Smooth muscle cell of the pulmonary artery (primary cell): ENCODE results near the gene DUOXA1. TPM values are rescaled to one million over a fixed set of nuclear protein-coding genes. Genes with fewer than 3 reads are reported as not detected.

Experiments
- total RNA-seq: library from RNA; depleted of rRNA; stranded (reverse); fragments of >200 nt; gene quantifications from 2 replicates; pipeline ENCODE4 v1.2.3, GENCODE V29; 2014

The DUOXA1 gene, protein sequence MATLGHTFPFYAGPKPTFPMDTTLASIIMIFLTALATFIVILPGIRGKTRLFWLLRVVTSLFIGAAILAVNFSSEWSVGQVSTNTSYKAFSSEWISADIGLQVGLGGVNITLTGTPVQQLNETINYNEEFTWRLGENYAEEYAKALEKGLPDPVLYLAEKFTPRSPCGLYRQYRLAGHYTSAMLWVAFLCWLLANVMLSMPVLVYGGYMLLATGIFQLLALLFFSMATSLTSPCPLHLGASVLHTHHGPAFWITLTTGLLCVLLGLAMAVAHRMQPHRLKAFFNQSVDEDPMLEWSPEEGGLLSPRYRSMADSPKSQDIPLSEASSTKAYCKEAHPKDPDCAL
- total RNA-seq = 0.07 TPM in 1 of 2 replicates, not detected in the other

DNA sequence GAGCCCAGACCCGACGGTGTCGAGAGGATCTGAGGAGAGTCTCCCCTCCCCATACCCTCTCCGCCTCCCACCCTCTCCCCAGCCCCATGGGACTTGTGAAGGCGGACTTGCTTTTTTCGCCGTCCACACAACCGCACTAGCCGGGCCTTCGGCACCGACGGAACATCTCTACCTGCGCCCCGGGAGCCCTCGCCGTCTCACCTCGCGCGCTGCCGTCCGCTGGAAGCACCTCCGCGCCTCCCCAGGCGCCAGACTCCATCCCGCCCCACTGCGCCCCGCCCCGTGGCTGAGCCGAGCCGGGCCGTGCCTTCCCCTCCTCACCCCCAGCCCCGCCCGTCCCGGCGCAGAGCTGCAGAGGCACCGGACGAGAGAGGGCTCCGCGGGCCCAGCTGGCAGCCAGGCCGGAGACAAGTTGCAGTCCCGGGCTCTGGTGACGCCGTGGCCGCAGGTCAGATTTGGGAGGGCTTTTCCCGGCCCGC is at the start of gene DUOXA1, which contains the start of gene DUOX1:
Gene DUOXA1 (minus strand): TSS at position 229 of the 479 bp plus-strand sequence. CDS start 6,865 bp downstream, outside the sequence.
Gene DUOX1 (plus strand): TSS at position 344 of the 479 bp plus-strand sequence. CDS start 1,973 bp downstream, outside the sequence.

DNA sequence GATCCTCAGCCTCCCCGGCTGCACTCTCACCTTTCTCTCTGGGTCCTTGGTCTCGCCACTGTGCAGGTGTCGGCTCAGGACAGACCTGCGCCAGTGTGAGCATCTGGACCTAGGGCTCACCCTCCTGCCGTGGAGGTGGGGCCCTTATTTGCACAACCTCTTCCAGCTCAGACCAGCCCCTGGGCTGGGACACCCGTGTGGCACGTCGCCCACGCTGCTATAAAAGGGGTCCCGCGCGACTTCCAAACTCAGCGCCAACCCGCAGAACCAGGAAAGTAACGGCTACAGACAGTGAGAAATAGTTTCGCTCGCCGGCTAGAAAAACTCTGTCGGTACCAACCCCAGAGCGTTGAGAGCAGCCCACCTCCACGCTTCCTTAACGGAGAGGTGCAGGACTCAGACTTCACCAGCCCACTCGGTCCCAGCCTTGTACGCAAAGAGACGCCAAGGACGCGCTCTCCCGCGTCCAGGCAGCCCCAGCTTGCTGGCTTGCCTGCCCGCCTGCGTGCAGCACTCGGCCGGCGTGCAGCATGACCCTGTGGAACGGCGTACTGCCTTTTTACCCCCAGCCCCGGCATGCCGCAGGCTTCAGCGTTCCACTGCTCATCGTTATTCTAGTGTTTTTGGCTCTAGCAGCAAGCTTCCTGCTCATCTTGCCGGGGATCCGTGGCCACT is 15.5 kb downstream of the DUOXA1 start, which contains the start of the genes DUOX2 and DUOXA2:
Gene DUOX2 (minus strand): TSS at position 97 of the 675 bp plus-strand sequence. CDS start 761 bp downstream, outside the sequence.
Gene DUOXA2 (plus strand): TSS at position 251 of the 675 bp plus-strand sequence. CDS start 280 bp downstream, at position 531.

Other genes starting within 250 kb of the DUOXA1 start
- gene TERB2, start 173.2 kb downstream of the DUOXA1 start, total RNA-seq = not detected in 2 replicates
- 13.9 and 20.3 TPM in 2 replicates for gene SORD, start 106.7 kb downstream of the DUOXA1 start, total RNA-seq
- gene DUOX2, start 15.7 kb downstream of the DUOXA1 start, total RNA-seq = 0.03 TPM in 1 of 2 replicates, not detected in the other
- not detected in 2 replicates for gene DUOXA2, start 15.6 kb downstream of the DUOXA1 start, total RNA-seq
- 0.13 TPM in 1 of 2 replicates, not detected in the other for gene DUOX1, start 115 bp upstream of the DUOXA1 start, total RNA-seq
- gene SHF, start 58.1 kb upstream of the DUOXA1 start, total RNA-seq = 0.63 and 1.8 TPM in 2 replicates
- gene SLC28A2, start 122.4 kb upstream of the DUOXA1 start, total RNA-seq = not detected in 2 replicates
- gene GATM, start 248.7 kb upstream of the DUOXA1 start, total RNA-seq = 0.20 TPM in 2 replicates